Keratinocyte (primary cell): ENCODE data around the gene KRTAP10-8. TPM values are rescaled to one million over a fixed set of nuclear protein-coding genes. Genes with fewer than 3 reads are reported as not detected.
"Not testable (repeated sequence)": the region's sequence is repeated elsewhere in the genome, so short reads cannot be mapped to it uniquely, and the experiment has no call there.

Experiments used
- DNase-seq: peaks from one replicate; pipeline ENCODE4 v3.0.0-alpha.2; 2011; ENCODE audit warnings: low read depth, missing footprints, low spot score
- FAIRE-seq: peaks from 2 replicates; lab custom pipeline; 2011; peaks lifted over from hg19 to GRCh38; lab: Jason Lieb, UNC
- H2AFZ ChIP-seq: 2 replicates; pipeline ENCODE4 v1.6.0; 2012; ENCODE audit warnings: low read length, control low read depth, inconsistent platforms; ENCODE audit not compliant: control insufficient read depth
- H3K27ac ChIP-seq: 2 replicates; pipeline ENCODE4 v1.5.1; 2011; ENCODE audit warnings: low read length; ENCODE audit not compliant: control insufficient read depth, insufficient read depth
- H3K27me3 ChIP-seq: 3 replicates; pipeline ENCODE4 v1.6.0; 2011; ENCODE audit warnings: low read length; ENCODE audit not compliant: control insufficient read depth, insufficient read depth; ENCODE audit errors: extremely low read depth
- H3K36me3 ChIP-seq, 2 experiments: 2 replicates in 1 of 2; 3 replicates in 1 of 2; pipeline ENCODE4 v1.5.1; 2011; ENCODE audit warnings: low read length in 2 of 2, mild to moderate bottlenecking in 1 of 2; ENCODE audit not compliant: control insufficient read depth in 2 of 2, insufficient read depth in 2 of 2; ENCODE audit errors: extremely low read depth in 1 of 2
- H3K4me1 ChIP-seq: 3 replicates; pipeline ENCODE4 v1.5.1; 2011; ENCODE audit warnings: low read length; ENCODE audit not compliant: control insufficient read depth, insufficient read depth; ENCODE audit errors: extremely low read depth
- H3K4me2 ChIP-seq: 3 replicates; pipeline ENCODE4 v1.6.0; 2011; ENCODE audit warnings: low read depth, low read length; ENCODE audit not compliant: control insufficient read depth, insufficient read depth; ENCODE audit errors: extremely low read depth
- H3K4me3 ChIP-seq, 3 experiments: fragments of 200-600 bp in 1 of 3; sonication (generic) in 1 of 3; 2 replicates in 2 of 3; 3 replicates in 1 of 3; pipeline ENCODE4 v1.5.1; 2011 to 2016; ENCODE audit warnings: low read length in 3 of 3, mild to moderate bottlenecking in 3 of 3, control low read depth in 2 of 3, inconsistent platforms in 1 of 3, low read depth in 1 of 3, mixed read lengths in 1 of 3, mixed run types in 1 of 3, moderate library complexity in 1 of 3; ENCODE audit not compliant: control insufficient read depth in 2 of 3, insufficient read depth in 2 of 3; ENCODE audit errors: extremely low read depth in 1 of 3
- H3K79me2 ChIP-seq: 2 replicates; pipeline ENCODE4 v1.6.0; 2012; ENCODE audit warnings: low read length; ENCODE audit not compliant: control insufficient read depth, insufficient read depth
- H3K9ac ChIP-seq: 3 replicates; pipeline ENCODE4 v1.6.0; 2011; ENCODE audit warnings: low read length; ENCODE audit not compliant: control insufficient read depth, insufficient read depth; ENCODE audit errors: extremely low read depth
- H3K9me1 ChIP-seq: 3 replicates; pipeline ENCODE4 v1.6.0; 2011; ENCODE audit warnings: low read length; ENCODE audit not compliant: control insufficient read depth, insufficient read depth; ENCODE audit errors: extremely low read depth
- H3K9me3 ChIP-seq: 2 replicates; pipeline ENCODE4 v1.5.1; 2012; ENCODE audit warnings: low read depth, low read length; ENCODE audit not compliant: control insufficient read depth
- H4K20me1 ChIP-seq: 3 replicates; pipeline ENCODE4 v1.6.0; 2011; ENCODE audit warnings: low read length; ENCODE audit not compliant: control insufficient read depth, insufficient read depth; ENCODE audit errors: extremely low read depth
- CTCF ChIP-seq, 3 experiments: IDR thresholded peaks in 1 of 3; conservative IDR thresholded peaks in 1 of 3; optimal IDR thresholded peaks in 1 of 3; 2 replicates in 2 of 3; 3 replicates in 1 of 3; pipeline versions ENCODE3 to v1.5.1; 2011; ENCODE audit warnings: low read length in 3 of 3, mild to moderate bottlenecking in 3 of 3, moderate library complexity in 2 of 3, control low read depth in 1 of 3, inconsistent platforms in 1 of 3; ENCODE audit not compliant: insufficient read depth in 2 of 3; ENCODE audit errors: extremely low read depth in 1 of 3
- EZH2 ChIP-seq: IDR thresholded peaks from one replicate; pipeline ENCODE4 v1.6.1; 2012; ENCODE audit warnings: inconsistent platforms, mild to moderate bottlenecking, low read length, moderate library complexity
- dilution Hi-C: fragments of 300-500 bp; cut with MboI; formaldehyde crosslinking; loops from one replicate; pipeline ENCODE4 v1.7.0; 2020; ENCODE audit warnings: low sequenced_read_pairs; ENCODE audit not compliant: extremely low pct_ligation_motif_present
- polyA plus RNA-seq, 5 experiments: library from polyadenylated mRNA; depleted of rRNA in 3 of 5; stranded (reverse) in 3 of 5; stranded (forward) in 1 of 5; unstranded in 1 of 5; fragments of >200 nt; gene quantifications; 1 replicate in 1 of 5; 2 replicates in 3 of 5; 3 replicates in 1 of 5; pipeline versions ENCODE4 v1.2.1 to v1.2.3, GENCODE V29; 2011 to 2012; ENCODE audit warnings: missing spikeins in 2 of 5, low read depth in 1 of 5, low replicate concordance in 1 of 5

Gene KRTAP10-8
- polyA plus RNA-seq, 1 donor (not counting 4 experiments of a cell fraction or from before 2014, with no cell fraction given): not detected

- Histone ChIP-seq H3K4me1 (no peaks in the 10 kb centered on the region), H3K27ac (no peak overlapping the region), H3K9me3 (peaks cover 1% of the 10 kb centered on the region), H3K4me3 (no peak overlapping the region), H4K20me1 (no peaks in the 10 kb centered on the region), H3K36me3 (no peaks in the 10 kb centered on the region), H3K9me1 (no peaks in the 10 kb centered on the region), H3K27me3 (peaks cover 2% of the 10 kb centered on the region), H3K79me2 (no peaks in the 10 kb centered on the region), H2AFZ (no peak overlapping the region), H3K4me2 (no peak overlapping the region), H3K9ac (no peak overlapping the region)
- TF ChIP-seq CTCF (optimal IDR thresholded peaks at IDR 0.05 in 1 of 3, IDR thresholded peaks at IDR 0.05 in 1 of 3, conservative IDR thresholded peaks at IDR 0.05 in 1 of 3; ENCODE audit: extremely low read depth in 1 of 3, insufficient read depth in 2 of 3, low read length in 3 of 3) (no peak), EZH2 (no peak)
- no peak for FAIRE-seq
- DNase-seq: no peak
- dilution Hi-C loops: no loop called here
These were observed 5.4 kb upstream of the KRTAP10-8 start for GRCh38 chr21:44606495-44606894.

GRCh38 chr21:44609193-44609592 lies 2.7 kb upstream of the KRTAP10-8 start:
- dilution Hi-C loops: no loop called here
- no peak overlapping the region for H2AFZ ChIP-seq
- DNase-seq: no peak
- TF ChIP-seq CTCF (optimal IDR thresholded peaks at IDR 0.05 in 1 of 3, IDR thresholded peaks at IDR 0.05 in 1 of 3, conservative IDR thresholded peaks at IDR 0.05 in 1 of 3; ENCODE audit: extremely low read depth in 1 of 3, insufficient read depth in 2 of 3, low read length in 3 of 3) (no peak), EZH2 (no peak)
- no peak overlapping the region for H3K4me2 ChIP-seq
- no peaks in the 10 kb centered on the region for H3K9me1 ChIP-seq
- no peak for FAIRE-seq
- H3K9ac ChIP-seq: no peak overlapping the region
- no peaks in the 10 kb centered on the region for H3K79me2 ChIP-seq
- H3K9me3 ChIP-seq: peaks cover 7% of the 10 kb centered on the region
- H3K4me3 ChIP-seq: no peak overlapping the region
- H3K27ac ChIP-seq: no peak overlapping the region
- no peaks in the 10 kb centered on the region for H3K4me1 ChIP-seq
- no peaks in the 10 kb centered on the region for H4K20me1 ChIP-seq
- no peaks in the 10 kb centered on the region for H3K27me3 ChIP-seq
- H3K36me3 ChIP-seq: no peaks in the 10 kb centered on the region

GRCh38 chr21:44610157-44610843 lies 1.6 kb upstream of the KRTAP10-8 start:
- dilution Hi-C loops, H2AFZ ChIP-seq: not testable (repeated sequence)

More at GRCh38 chr21:44610157-44610843, 1.6 kb upstream of the KRTAP10-8 start:
- H4K20me1 ChIP-seq, H3K9ac ChIP-seq, H3K27me3 ChIP-seq, H3K27ac ChIP-seq, FAIRE-seq, H3K9me3 ChIP-seq, H3K4me3 ChIP-seq, H3K79me2 ChIP-seq, H3K36me3 ChIP-seq, H3K4me1 ChIP-seq, H3K9me1 ChIP-seq, H3K4me2 ChIP-seq, DNase-seq: not testable (repeated sequence)
